KMS-11 (cell line): ENCODE measurements around the gene WFDC1.

Experiments
- H2AFZ ChIP-seq: fragments of 200-600 bp; sonication (generic); 2 replicates; pipeline ENCODE4 v1.6.1; 2016; ENCODE audit warnings: antibody characterized with exemption, mixed run types, low read depth
- H3K27ac ChIP-seq: fragments of 200-600 bp; sonication (generic); 2 replicates; pipeline ENCODE4 v1.6.1; 2016; ENCODE audit warnings: mild to moderate bottlenecking, mixed run types
- H3K27me3 ChIP-seq: fragments of 200-600 bp; sonication (generic); 2 replicates; pipeline ENCODE4 v1.6.1; 2017; ENCODE audit warnings: mild to moderate bottlenecking, low read depth, mixed run types, moderate library complexity; ENCODE audit not compliant: insufficient read depth
- H3K36me3 ChIP-seq: fragments of 200-600 bp; sonication (generic); 2 replicates; pipeline ENCODE4 v1.6.1; 2017; ENCODE audit warnings: mild to moderate bottlenecking, mixed run types; ENCODE audit not compliant: insufficient read depth
- H3K4me1 ChIP-seq: fragments of 200-600 bp; sonication (generic); 2 replicates; pipeline ENCODE4 v1.6.1; 2016; ENCODE audit warnings: mild to moderate bottlenecking, low read depth, mixed run types; ENCODE audit not compliant: poor library complexity, severe bottlenecking
- H3K4me2 ChIP-seq: fragments of 200-600 bp; sonication (generic); 2 replicates; pipeline ENCODE4 v1.7.0; 2016; ENCODE audit warnings: mild to moderate bottlenecking, mixed run types
- H3K4me3 ChIP-seq: fragments of 200-600 bp; sonication (generic); IDR thresholded peaks from 2 replicates; pipeline ENCODE4 v1.6.1; 2017; ENCODE audit warnings: low read depth, low read length, mixed read lengths; ENCODE audit not compliant: insufficient read depth
- H3K79me2 ChIP-seq: fragments of 200-600 bp; sonication (generic); 2 replicates; pipeline ENCODE4 v1.6.1; 2016; ENCODE audit warnings: low read depth, mixed run types; ENCODE audit not compliant: insufficient read depth
- H3K9ac ChIP-seq: fragments of 200-600 bp; sonication (generic); 2 replicates; pipeline ENCODE4 v1.6.1; 2016; ENCODE audit warnings: mild to moderate bottlenecking, mixed run types
- H4K20me1 ChIP-seq: fragments of 200-600 bp; sonication (generic); 2 replicates; pipeline ENCODE4 v1.6.1; 2016; ENCODE audit warnings: mild to moderate bottlenecking, mixed run types; ENCODE audit not compliant: insufficient read depth
- TF ChIP-seq, protein P1 (sequence below): fragments of 200-600 bp; sonication (generic); conservative IDR thresholded peaks from 2 replicates; pipeline ENCODE4 v1.6.1; 2017; ENCODE audit warnings: low read depth, mild to moderate bottlenecking, antibody characterized with exemption, low read length, moderate library complexity, mixed read lengths

The WFDC1 gene

DNA sequence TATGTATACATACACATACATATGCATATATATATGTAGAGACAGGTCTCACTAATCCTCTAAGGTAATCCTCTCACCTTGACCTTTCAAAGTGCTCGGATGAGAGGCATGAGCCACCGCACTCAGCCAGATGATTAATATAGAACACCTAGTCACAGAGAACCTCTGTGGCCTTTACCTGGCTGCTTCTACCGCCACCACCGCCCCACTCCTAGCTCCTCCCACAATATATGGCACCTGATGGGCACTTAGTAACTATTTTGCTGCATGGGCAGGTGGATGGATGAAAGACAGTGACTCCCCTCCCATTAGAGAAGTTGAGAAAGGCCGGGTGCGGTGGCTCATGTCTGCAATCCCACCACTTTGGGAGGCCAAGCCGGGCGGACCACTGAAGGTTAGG lies 57.0 kb downstream of the WFDC1 start:
- H3K27me3 ChIP-seq: peaks cover 48% of the 10 kb centered on the region; the same call in 1 of the 2 replicates
- H2AFZ ChIP-seq: no peak overlapping the region
- H3K79me2 ChIP-seq: no peaks in the 10 kb centered on the region
- no peak overlapping the region for H3K27ac ChIP-seq
- H3K4me3 ChIP-seq: no peak overlapping the region
- H3K4me1 ChIP-seq: no peaks in the 10 kb centered on the region
- H3K9ac ChIP-seq: no peak overlapping the region
- H3K36me3 ChIP-seq: no peaks in the 10 kb centered on the region
- H3K4me2 ChIP-seq: no peak overlapping the region
- H4K20me1 ChIP-seq: no peaks in the 10 kb centered on the region
- TF ChIP-seq, protein P1, sequence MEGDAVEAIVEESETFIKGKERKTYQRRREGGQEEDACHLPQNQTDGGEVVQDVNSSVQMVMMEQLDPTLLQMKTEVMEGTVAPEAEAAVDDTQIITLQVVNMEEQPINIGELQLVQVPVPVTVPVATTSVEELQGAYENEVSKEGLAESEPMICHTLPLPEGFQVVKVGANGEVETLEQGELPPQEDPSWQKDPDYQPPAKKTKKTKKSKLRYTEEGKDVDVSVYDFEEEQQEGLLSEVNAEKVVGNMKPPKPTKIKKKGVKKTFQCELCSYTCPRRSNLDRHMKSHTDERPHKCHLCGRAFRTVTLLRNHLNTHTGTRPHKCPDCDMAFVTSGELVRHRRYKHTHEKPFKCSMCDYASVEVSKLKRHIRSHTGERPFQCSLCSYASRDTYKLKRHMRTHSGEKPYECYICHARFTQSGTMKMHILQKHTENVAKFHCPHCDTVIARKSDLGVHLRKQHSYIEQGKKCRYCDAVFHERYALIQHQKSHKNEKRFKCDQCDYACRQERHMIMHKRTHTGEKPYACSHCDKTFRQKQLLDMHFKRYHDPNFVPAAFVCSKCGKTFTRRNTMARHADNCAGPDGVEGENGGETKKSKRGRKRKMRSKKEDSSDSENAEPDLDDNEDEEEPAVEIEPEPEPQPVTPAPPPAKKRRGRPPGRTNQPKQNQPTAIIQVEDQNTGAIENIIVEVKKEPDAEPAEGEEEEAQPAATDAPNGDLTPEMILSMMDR: no peak

- TF ChIP-seq, protein P1: no peak
- no peak overlapping the region for H3K4me2 ChIP-seq
- no peaks in the 10 kb centered on the region for H3K79me2 ChIP-seq
- no peaks in the 10 kb centered on the region for H4K20me1 ChIP-seq
- H2AFZ ChIP-seq: no peak overlapping the region
- H3K4me3 ChIP-seq: no peak overlapping the region
- H3K27ac ChIP-seq: no peak overlapping the region
- no peaks in the 10 kb centered on the region for H3K36me3 ChIP-seq
- no peak overlapping the region for H3K9ac ChIP-seq
- no peaks in the 10 kb centered on the region for H3K4me1 ChIP-seq
- H3K27me3 ChIP-seq: peaks cover 38% of the 10 kb centered on the region; the same call in 1 of the 2 replicates
Observed at GRCh38 chr16:84354306-84354705, 59.6 kb downstream of the WFDC1 start.

DNA sequence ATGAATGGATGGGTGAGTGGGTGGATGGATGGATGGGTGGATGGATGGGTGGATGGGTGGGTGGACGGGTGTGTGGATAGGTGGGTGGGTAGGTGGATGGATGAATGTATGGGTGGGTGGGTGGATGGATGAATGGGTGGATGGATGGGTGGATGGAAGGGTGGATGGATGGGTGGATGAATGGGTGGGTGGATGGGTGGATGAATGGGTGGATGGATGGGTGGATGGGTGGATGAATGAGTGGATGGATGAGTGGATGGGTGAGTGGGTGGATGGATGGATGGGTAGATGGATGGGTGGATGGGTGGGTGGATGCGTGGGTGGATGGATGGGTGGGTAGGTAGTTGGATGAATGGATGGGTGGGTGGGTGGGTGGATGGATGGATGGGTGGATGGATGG lies 60.5 kb downstream of the WFDC1 start:
- peaks cover 35% of the 10 kb centered on the region; the same call in 1 of the 2 replicates for H3K27me3 ChIP-seq

GRCh38 chr16:84356176-84356575 lies 61.5 kb downstream of the WFDC1 start:
- H3K4me2 ChIP-seq: no peak overlapping the region
- H3K36me3 ChIP-seq: no peaks in the 10 kb centered on the region
- H4K20me1 ChIP-seq: no peaks in the 10 kb centered on the region
- H3K27ac ChIP-seq: no peak overlapping the region
- no peaks in the 10 kb centered on the region for H3K79me2 ChIP-seq
- H3K27me3 ChIP-seq: peaks cover 43% of the 10 kb centered on the region; the same call in 1 of the 2 replicates
- no peaks in the 10 kb centered on the region for H3K4me1 ChIP-seq
- H3K4me3 ChIP-seq: no peak overlapping the region
- TF ChIP-seq, protein P1: no peak
- no peak overlapping the region for H2AFZ ChIP-seq
- H3K9ac ChIP-seq: no peak overlapping the region

More for the DNA sequence above, 60.5 kb downstream of the WFDC1 start:
- Histone ChIP-seq H3K79me2 (no peaks in the 10 kb centered on the region), H3K36me3 (no peaks in the 10 kb centered on the region), H3K4me3 (no peak overlapping the region), H2AFZ (no peak overlapping the region), H4K20me1 (no peaks in the 10 kb centered on the region), H3K4me2 (no peak overlapping the region), H3K27ac (no peak overlapping the region), H3K4me1 (no peaks in the 10 kb centered on the region), H3K9ac (no peak overlapping the region)
- TF ChIP-seq, protein P1: no peak
